ENCODE measurements around the gene DCUN1D4.

The DCUN1D4 gene

GRCh38 chr4:51960486-51960885 is 117.5 kb downstream of the DCUN1D4 start:
- DNase-seq (ENCODE audit: low read depth in 2 of 2, low spot score in 1 of 2) = no peak

DNA sequence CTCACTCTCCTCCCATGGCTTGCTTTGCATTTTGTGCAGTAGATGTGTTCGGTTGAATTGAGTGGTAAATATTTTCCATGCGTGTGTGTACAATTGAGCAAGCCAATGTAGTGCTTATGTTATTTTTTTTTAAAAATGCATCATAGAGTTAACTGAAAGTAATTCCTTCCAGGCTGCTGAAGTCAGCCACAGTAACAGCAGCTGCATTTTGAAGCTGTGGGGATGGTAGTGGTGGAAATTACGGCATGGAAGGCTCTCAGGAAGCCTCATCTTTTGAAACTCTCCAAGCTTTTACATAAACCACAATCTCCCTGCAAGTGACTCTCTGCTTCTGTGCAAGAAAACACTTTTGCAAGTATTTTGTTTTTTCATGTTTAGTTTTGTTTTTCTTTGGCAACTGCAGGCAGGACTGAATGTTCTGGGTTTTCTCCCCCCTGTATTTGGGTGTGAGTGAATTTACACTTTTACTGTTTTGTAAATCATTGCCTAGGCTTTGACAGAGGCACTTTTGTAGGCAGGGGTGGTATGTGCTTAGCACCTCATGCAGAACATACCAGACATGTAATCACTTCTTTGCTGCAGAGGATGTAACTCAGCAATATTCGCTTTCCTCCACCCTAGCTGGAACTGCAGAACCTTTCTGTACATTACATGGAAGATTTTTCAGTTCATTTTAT is 121.0 kb downstream of the DCUN1D4 start:
- no peak for DNase-seq (ENCODE audit: low read depth in 2 of 2, low spot score in 1 of 2)

GRCh38 chr4:51965862-51966261 is 122.9 kb downstream of the DCUN1D4 start:
- DNase-seq (ENCODE audit: low read depth in 2 of 2, low spot score in 1 of 2) = no peak
